Testis (tissue), 3 donors: ENCODE results near the gene IL22RA1. TPM values are rescaled to one million over a fixed set of nuclear protein-coding genes. Genes with fewer than 3 reads are reported as not detected.

Source experiments
- DNase-seq: peaks from one replicate; pipeline ENCODE4 v3.0.0-alpha.2; 2019
- H3K27ac ChIP-seq, 2 donors: fragments of 200-600 bp; sonication (generic); one replicate each; pipeline ENCODE4 v1.5.1; 2019
- H3K27me3 ChIP-seq: fragments of 200-600 bp; sonication (generic); one replicate; pipeline ENCODE4 v1.5.1; 2019
- H3K36me3 ChIP-seq: fragments of 200-600 bp; sonication (generic); one replicate; pipeline ENCODE4 v1.5.1; 2017; ENCODE audit warnings: low read depth; ENCODE audit errors: missing control alignments
- H3K4me1 ChIP-seq: fragments of 200-600 bp; sonication (generic); one replicate; pipeline ENCODE4 v1.5.1; 2019
- H3K4me3 ChIP-seq, 2 donors: fragments of 200-600 bp; sonication (generic); one replicate each; pipeline ENCODE4 v1.5.1; 2017 to 2019
- H3K9me3 ChIP-seq: fragments of 200-600 bp; sonication (generic); one replicate; pipeline ENCODE4 v1.5.1; 2017
- CTCF ChIP-seq, 3 experiments: fragments of 450-650 bp in 2 of 3; fragments of 200-600 bp in 1 of 3; sonication (generic) in 1 of 3; IDR thresholded peaks; one replicate each; pipeline ENCODE4 v1.5.1; 2016 to 2019; ENCODE audit warnings: antibody characterized with exemption in 3 of 3, mild to moderate bottlenecking in 2 of 3, moderate library complexity in 1 of 3
- POLR2A ChIP-seq: fragments of 450-650 bp; IDR thresholded peaks from one replicate; pipeline ENCODE4 v1.6.1; 2017; ENCODE audit warnings: antibody characterized with exemption, mild to moderate bottlenecking, moderate library complexity
- WGBS, 2 donors: methylation state at CpG; one replicate each; pipeline ENCODE4 v1.1.5; 2018; 5-methylcytosine and 5-hydroxymethylcytosine counted together
- intact Hi-C: fragments of 100-400 bp; cut with DNase I; formaldehyde crosslinking; loops from one replicate; pipeline ENCODE4 v1.15.1; 2023; ENCODE audit warnings: low total_unique reads
- polyA plus RNA-seq: library from polyadenylated mRNA; stranded (reverse); fragments of 350-450 nt; fragmentation: Illumina TruSeq; extraction: RNeasy Lipid Tissue Mini Kit (QIAGEN cat#74804); gene quantifications from one replicate; pipeline ENCODE4 v1.2.3, GENCODE V29; 2014; ENCODE audit warnings: low read depth, low replicate concordance; ENCODE audit not compliant: insufficient read depth
- total RNA-seq, 2 donors: library from RNA; depleted of rRNA; stranded (reverse); fragments of >200 nt; gene quantifications; one replicate each; pipeline ENCODE4 v1.2.3, GENCODE V29; 2016

Gene IL22RA1
- total and polyA plus RNA-seq, 3 donors from 2014 or later: 0.31 to 0.95 (median 0.93) TPM

GRCh38 chr1:24151175-24151533 lies 8.2 kb upstream of the IL22RA1 start:
- H3K4me3 ChIP-seq: peak overlapping the region in 1 of 2 donors; percentile 2
- H3K27me3 ChIP-seq: no peaks in the 10 kb centered on the region
- no peak overlapping the region for H3K27ac ChIP-seq
- 13 to 21% methylated on average over 12 of the region's 12 CpGs for WGBS, 2 donors
- H3K9me3 ChIP-seq: no peaks in the 10 kb centered on the region
- no peak for DNase-seq
- TF ChIP-seq POLR2A: no peak
- no peak for TF ChIP-seq CTCF (IDR thresholded peaks at IDR 0.05)
- intact Hi-C loops: no loop called here
- H3K36me3 ChIP-seq: no peaks in the 10 kb centered on the region
- H3K4me1 ChIP-seq: no peaks in the 10 kb centered on the region

- intact Hi-C loops: no loop called here
- DNase-seq: peak; percentile 96
- Histone ChIP-seq H3K36me3 (no peaks in the 10 kb centered on the region), H3K27ac (no peak overlapping the region), H3K27me3 (no peaks in the 10 kb centered on the region), H3K4me3 (peak overlapping the region; percentile 2 to 9), H3K9me3 (no peaks in the 10 kb centered on the region), H3K4me1 (no peaks in the 10 kb centered on the region)
- WGBS, 2 donors: 10 to 12% methylated on average over 34 to 36 of the region's 36 CpGs
- TF ChIP-seq CTCF (IDR thresholded peaks at IDR 0.05) (peak; percentile 72 to 87 (median 83)), POLR2A (no peak)
Measured at GRCh38 chr1:24150234-24151174, 7.6 kb upstream of the IL22RA1 start.

- H3K9me3 ChIP-seq: no peaks in the 10 kb centered on the region
- no peaks in the 10 kb centered on the region for H3K36me3 ChIP-seq
- H3K27me3 ChIP-seq: no peaks in the 10 kb centered on the region
- 62% methylated on average over 5 of the region's 5 CpGs for WGBS, 2 donors
- no peak for TF ChIP-seq CTCF (IDR thresholded peaks at IDR 0.05)
- TF ChIP-seq POLR2A: no peak
- intact Hi-C loops: no loop called here
- peak overlapping the region; percentile 2 to 9 for H3K4me3 ChIP-seq
- H3K4me1 ChIP-seq: no peaks in the 10 kb centered on the region
- no peak for DNase-seq
- no peak overlapping the region for H3K27ac ChIP-seq
Measured at GRCh38 chr1:24149866-24150233, 6.9 kb upstream of the IL22RA1 start.

GRCh38 chr1:24147816-24148215 lies 4.9 kb upstream of the IL22RA1 start:
- Histone ChIP-seq H3K4me1 (peaks cover 4% of the 10 kb centered on the region), H3K9me3 (no peaks in the 10 kb centered on the region), H3K27ac (no peak overlapping the region), H3K27me3 (no peaks in the 10 kb centered on the region), H3K4me3 (no peak overlapping the region), H3K36me3 (no peaks in the 10 kb centered on the region)
- WGBS, 2 donors: 66 to 77% methylated on average over 6 of the region's 6 CpGs
- intact Hi-C loops: no loop called here
- no peak for TF ChIP-seq CTCF (IDR thresholded peaks at IDR 0.05)
- no peak for TF ChIP-seq POLR2A
- no peak for DNase-seq

- H3K27me3 ChIP-seq: no peaks in the 10 kb centered on the region
- H3K9me3 ChIP-seq: no peaks in the 10 kb centered on the region
- H3K4me3 ChIP-seq: no peak overlapping the region
- TF ChIP-seq CTCF (IDR thresholded peaks at IDR 0.05) (no peak), POLR2A (no peak)
- H3K4me1 ChIP-seq: peaks cover 4% of the 10 kb centered on the region
- intact Hi-C loops: no loop called here
- no peak for DNase-seq
- WGBS, 2 donors: 89 to 97% methylated on average over 9 of the region's 9 CpGs
- no peaks in the 10 kb centered on the region for H3K36me3 ChIP-seq
- no peak overlapping the region for H3K27ac ChIP-seq
Measured at GRCh38 chr1:24147194-24147593, 4.3 kb upstream of the IL22RA1 start.
